Thymus (tissue), 14 donors: ENCODE measurements around the gene VWA7. TPM values are rescaled to one million over a fixed set of nuclear protein-coding genes. Genes with fewer than 3 reads are reported as not detected.
A peak's percentile ranks its signal among the peaks of the same experiment; 100 is the strongest.
"Not testable (repeated sequence)": the region's sequence is repeated elsewhere in the genome, so short reads cannot be mapped to it uniquely, and the experiment has no call there.

Source experiments
- DNase-seq, 9 donors: peaks; one replicate each; pipeline ENCODE4 v3.0.0-alpha.2; 2013; ENCODE audit warnings: low spot score in 9 of 9, low read depth in 6 of 9, missing footprints in 1 of 9
- H3K27ac ChIP-seq, 2 donors: one replicate each; pipeline ENCODE4 v1.5.1; 2013; ENCODE audit warnings: control low read depth in 1 of 2, low read depth in 1 of 2, low read length in 1 of 2, mild to moderate bottlenecking in 1 of 2, moderate library complexity in 1 of 2
- H3K27me3 ChIP-seq, 2 donors: one replicate each; pipeline ENCODE4 v1.5.1; 2013; ENCODE audit warnings: low read length in 1 of 2; ENCODE audit not compliant: control insufficient read depth in 2 of 2, insufficient read depth in 1 of 2
- H3K36me3 ChIP-seq, 2 donors: one replicate each; pipeline ENCODE4 v1.5.1; 2013; ENCODE audit warnings: low read length in 1 of 2, mild to moderate bottlenecking in 1 of 2, moderate library complexity in 1 of 2; ENCODE audit not compliant: control insufficient read depth in 2 of 2, insufficient read depth in 2 of 2
- H3K4me1 ChIP-seq, 2 donors: one replicate each; pipeline ENCODE4 v1.5.1; 2013; ENCODE audit warnings: low read length in 2 of 2; ENCODE audit not compliant: control insufficient read depth in 2 of 2, insufficient read depth in 2 of 2
- H3K4me3 ChIP-seq, 2 donors: one replicate each; pipeline ENCODE4 v1.5.1; 2013; ENCODE audit warnings: low read length in 2 of 2, control low read depth in 1 of 2, mild to moderate bottlenecking in 1 of 2
- H3K9me3 ChIP-seq, 2 donors: one replicate each; pipeline ENCODE4 v1.5.1; 2013; ENCODE audit warnings: low read length in 1 of 2, mild to moderate bottlenecking in 1 of 2; ENCODE audit not compliant: control insufficient read depth in 2 of 2, insufficient read depth in 1 of 2
- WGBS: extraction: QIAGEN DNeasy Blood & Tissue Kit; methylation state at CpG from one replicate; pipeline ENCODE4 v1.1.7; 2013; 5-methylcytosine and 5-hydroxymethylcytosine counted together
- long read RNA-seq, 10 donors: transcript quantifications; one replicate each; lab custom pipeline, GENCODE V29; 2026
- polyA plus RNA-seq: library from polyadenylated mRNA; stranded (reverse); fragments of 200-250 nt; gene quantifications from one replicate; pipeline ENCODE4 v1.2.3, GENCODE V29; 2013
- total RNA-seq: library from RNA; stranded (reverse); fragments of 120-200 nt; gene quantifications from one replicate; pipeline ENCODE4 v1.2.4, GENCODE V29; 2013
- donor health status: healthy.

Gene VWA7
- total RNA-seq (0.76 TPM), polyA plus RNA-seq (0.66 TPM)
- long read RNA-seq, donor 1, result 0 reads
- long read RNA-seq, donor 2, result 0 reads
- long read RNA-seq, donor 3, result 0 reads
- long read RNA-seq, donor 4, result 0 reads
- long read RNA-seq, donor 5, result 0 reads
- long read RNA-seq, donor 6, result 0 reads
- long read RNA-seq, donor 7, result 0 reads
- long read RNA-seq, donor 8, result 0 reads
- long read RNA-seq, donor 9, result 0 reads
- long read RNA-seq, donor 10, result 0 reads

- no peak within 1 kb of the TSS for H3K27ac ChIP-seq
- peaks cover 0 to 2% of the 10 kb centered on the region in 2 donors for H3K27me3 ChIP-seq
- WGBS, result 21% methylated on average over 15 of the region's 15 CpGs
- peak in 1 of 9 donors; percentile 34 for DNase-seq
- no peak within 1 kb of the TSS for H3K4me3 ChIP-seq
- peaks cover 0 to 4% of the 10 kb centered on the region in 2 donors for H3K9me3 ChIP-seq
- H3K36me3 ChIP-seq, result peaks cover 37 to 38% of the 10 kb centered on the region in 2 donors
- H3K4me1 ChIP-seq, result peaks cover 17 to 23% of the 10 kb centered on the region in 2 donors
These were observed at the start of gene VWA7 for GRCh38 chr6:31776989-31777666. Gene VWA7, minus strand, starts transcription at chr6:31777328. Its CDS starts 549 bp downstream, at chr6:31776779.

- H3K4me1 ChIP-seq, result peaks cover 14 to 41% of the 10 kb centered on the region in 2 donors
- H3K4me3 ChIP-seq, result peak overlapping the region; percentile 45 to 63
These were observed 49.7 kb upstream of the VWA7 start for GRCh38 chr6:31826793-31827285.

GRCh38 chr6:31825553-31825952, 48.4 kb upstream of the VWA7 start:
- Histone ChIP-seq H3K9me3 (peaks cover 0 to 12% of the 10 kb centered on the region in 2 donors), H3K27me3 (peaks cover 0 to 25% of the 10 kb centered on the region in 2 donors), H3K36me3 (no peaks in the 10 kb centered on the region), H3K4me1 (peaks cover 15 to 43% of the 10 kb centered on the region in 2 donors), H3K27ac (peak overlapping the region in 1 of 2 donors; percentile 15), H3K4me3 (no peak overlapping the region)
- no peak for DNase-seq
- 94% methylated on average over 4 of the region's 4 CpGs for WGBS

More at GRCh38 chr6:31826793-31827285, 49.7 kb upstream of the VWA7 start:
- peak overlapping the region; percentile 92 for H3K27ac ChIP-seq
- H3K9me3 ChIP-seq, result peaks cover 0 to 4% of the 10 kb centered on the region in 2 donors
- no peak for DNase-seq
- no peaks in the 10 kb centered on the region for H3K36me3 ChIP-seq
- 2% methylated on average over 13 of the region's 13 CpGs for WGBS
- peaks cover 0 to 18% of the 10 kb centered on the region in 2 donors for H3K27me3 ChIP-seq

- WGBS, result 81% methylated on average over 9 of the region's 9 CpGs
- not testable (repeated sequence) for H3K36me3 ChIP-seq, H3K4me3 ChIP-seq, H3K27ac ChIP-seq, DNase-seq
- H3K9me3 ChIP-seq, result peaks cover 0 to 12% of the 10 kb centered on the region in 2 donors
- peaks cover 15 to 37% of the 10 kb centered on the region in 2 donors for H3K4me1 ChIP-seq
- H3K27me3 ChIP-seq, result peaks cover 0 to 28% of the 10 kb centered on the region in 2 donors
These were observed 46.6 kb upstream of the VWA7 start for GRCh38 chr6:31823592-31824196.

GRCh38 chr6:31822036-31822821, 45.1 kb upstream of the VWA7 start:
- peak in 4 of 9 donors; percentile 44 to 79 (median 70) for DNase-seq
- Histone ChIP-seq H3K9me3 (peaks cover 0 to 9% of the 10 kb centered on the region in 2 donors), H3K27me3 (peaks cover 0 to 21% of the 10 kb centered on the region in 2 donors), H3K27ac (peak overlapping the region; percentile 80 to 87), H3K4me1 (peaks cover 15 to 41% of the 10 kb centered on the region in 2 donors), H3K36me3 (no peaks in the 10 kb centered on the region), H3K4me3 (peak overlapping the region; percentile 79 to 80)
- 10% methylated on average over 24 of the region's 25 CpGs for WGBS

GRCh38 chr6:31821301-31822035, 44.3 kb upstream of the VWA7 start:
- Histone ChIP-seq H3K36me3 (no peaks in the 10 kb centered on the region), H3K27ac (peak overlapping the region; percentile 85 to 89), H3K4me1 (peaks cover 11 to 33% of the 10 kb centered on the region in 2 donors), H3K27me3 (peaks cover 0 to 13% of the 10 kb centered on the region in 2 donors), H3K4me3 (peak overlapping the region; percentile 79 to 80), H3K9me3 (peaks cover 0 to 8% of the 10 kb centered on the region in 2 donors)
- WGBS, result 14% methylated on average over 39 of the region's 39 CpGs
- peak in 2 of 9 donors; percentile 52 to 53 for DNase-seq

- not testable (repeated sequence) for H3K4me3 ChIP-seq, H3K27ac ChIP-seq, H3K9me3 ChIP-seq, DNase-seq, H3K36me3 ChIP-seq
- Histone ChIP-seq H3K27me3 (peaks cover 0 to 16% of the 10 kb centered on the region in 2 donors), H3K4me1 (peaks cover 9 to 30% of the 10 kb centered on the region in 2 donors)
- WGBS, result 97% methylated on average over 10 of the region's 10 CpGs
These were observed 43.3 kb upstream of the VWA7 start for GRCh38 chr6:31820399-31820798.

GRCh38 chr6:31819871-31820299, 42.8 kb upstream of the VWA7 start:
- no peak overlapping the region for H3K27ac ChIP-seq

More at GRCh38 chr6:31819871-31820299, 42.8 kb upstream of the VWA7 start:
- H3K27me3 ChIP-seq, result peaks cover 0 to 21% of the 10 kb centered on the region in 2 donors
- H3K9me3 ChIP-seq, result peaks cover 0 to 8% of the 10 kb centered on the region in 2 donors
- no peaks in the 10 kb centered on the region for H3K36me3 ChIP-seq
- no peak overlapping the region for H3K4me3 ChIP-seq
- H3K4me1 ChIP-seq, result peaks cover 9 to 34% of the 10 kb centered on the region in 2 donors
- no peak for DNase-seq
